ENCODE results near the gene NGEF. TPM values are rescaled to one million over a fixed set of nuclear protein-coding genes. Genes with fewer than 3 reads are reported as not detected.

NGEF gene
- total RNA-seq, 1 experiment from 2014 or later = 5.4 TPM

GRCh38 chr2:233021771-233022170 lies 8.7 kb upstream of the NGEF start:
- ChIA-PET CTCF (interaction anchor here (0.8 kb wide), 1 partner anchor 39 kb away, joined by 3 read pairs; no protein-coding TSS in a partner anchor), POLR2A (no interaction called here)
- DNase-seq (ENCODE audit: low spot score) = no peak
- no peaks in the 10 kb centered on the region; the same call in 1 of the 2 replicates for H3K27me3 Mint-ChIP-seq (ENCODE audit: low read depth)
- no peaks in the 10 kb centered on the region for H3K9me3 Mint-ChIP-seq
- peaks cover 7% of the 10 kb centered on the region for H3K4me1 Mint-ChIP-seq
- H3K4me3 Mint-ChIP-seq = no peak overlapping the region
- no peak for ATAC-seq
- TF ChIP-seq TEAD4 (CRISPR knock-in tag; IDR thresholded peaks at IDR 0.05) = no peak
- TF ChIP-seq MYBL2 (CRISPR knock-in tag; IDR thresholded peaks at IDR 0.05) = no peak
- no peak for TF ChIP-seq JUN (CRISPR knock-in tag; IDR thresholded peaks at IDR 0.05)
- no peak for TF ChIP-seq ZNF317 (CRISPR knock-in tag; IDR thresholded peaks at IDR 0.05; ENCODE audit: borderline replicate concordance, low read depth)
- no peak for TF ChIP-seq E2F4 (CRISPR knock-in tag; IDR thresholded peaks at IDR 0.05; ENCODE audit: borderline replicate concordance, low read depth)
- TF ChIP-seq, protein P1, sequence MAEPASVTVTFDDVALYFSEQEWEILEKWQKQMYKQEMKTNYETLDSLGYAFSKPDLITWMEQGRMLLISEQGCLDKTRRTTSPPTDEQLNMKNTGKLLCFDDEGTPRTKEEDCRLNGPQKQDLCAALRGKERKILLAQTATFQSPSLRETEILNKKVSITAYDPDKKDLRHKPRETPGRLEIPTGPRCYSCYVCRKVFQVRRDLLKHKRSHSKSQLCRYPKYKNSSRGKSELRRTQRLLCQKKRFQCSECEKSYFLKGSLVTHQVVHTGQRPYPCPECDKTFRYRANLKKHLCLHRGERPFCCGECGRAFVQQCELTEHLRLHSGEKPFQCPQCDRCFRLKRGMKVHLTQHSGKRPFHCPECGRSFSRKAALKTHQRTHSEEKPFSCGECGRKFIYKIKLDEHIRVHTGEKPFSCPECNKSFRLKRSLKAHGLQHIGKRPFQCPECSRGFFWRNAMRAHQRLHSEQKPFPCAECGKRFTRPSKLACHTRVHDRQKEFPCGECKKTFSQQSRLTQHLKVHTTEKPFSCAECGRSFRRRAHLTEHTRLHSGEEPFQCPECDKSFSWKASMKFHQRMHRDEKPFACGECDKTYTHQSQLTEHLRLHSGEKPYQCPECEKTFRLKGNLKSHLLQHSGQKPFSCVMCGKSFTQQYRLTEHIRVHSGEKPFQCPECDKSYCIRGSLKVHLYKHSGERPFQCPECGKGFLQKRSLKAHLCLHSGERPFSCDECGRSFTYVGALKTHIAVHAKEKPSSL (CRISPR knock-in tag; conservative IDR thresholded peaks at IDR 0.05) = no peak
- TF ChIP-seq, protein P2, sequence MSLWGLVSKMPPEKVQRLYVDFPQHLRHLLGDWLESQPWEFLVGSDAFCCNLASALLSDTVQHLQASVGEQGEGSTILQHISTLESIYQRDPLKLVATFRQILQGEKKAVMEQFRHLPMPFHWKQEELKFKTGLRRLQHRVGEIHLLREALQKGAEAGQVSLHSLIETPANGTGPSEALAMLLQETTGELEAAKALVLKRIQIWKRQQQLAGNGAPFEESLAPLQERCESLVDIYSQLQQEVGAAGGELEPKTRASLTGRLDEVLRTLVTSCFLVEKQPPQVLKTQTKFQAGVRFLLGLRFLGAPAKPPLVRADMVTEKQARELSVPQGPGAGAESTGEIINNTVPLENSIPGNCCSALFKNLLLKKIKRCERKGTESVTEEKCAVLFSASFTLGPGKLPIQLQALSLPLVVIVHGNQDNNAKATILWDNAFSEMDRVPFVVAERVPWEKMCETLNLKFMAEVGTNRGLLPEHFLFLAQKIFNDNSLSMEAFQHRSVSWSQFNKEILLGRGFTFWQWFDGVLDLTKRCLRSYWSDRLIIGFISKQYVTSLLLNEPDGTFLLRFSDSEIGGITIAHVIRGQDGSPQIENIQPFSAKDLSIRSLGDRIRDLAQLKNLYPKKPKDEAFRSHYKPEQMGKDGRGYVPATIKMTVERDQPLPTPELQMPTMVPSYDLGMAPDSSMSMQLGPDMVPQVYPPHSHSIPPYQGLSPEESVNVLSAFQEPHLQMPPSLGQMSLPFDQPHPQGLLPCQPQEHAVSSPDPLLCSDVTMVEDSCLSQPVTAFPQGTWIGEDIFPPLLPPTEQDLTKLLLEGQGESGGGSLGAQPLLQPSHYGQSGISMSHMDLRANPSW (CRISPR knock-in tag; conservative IDR thresholded peaks at IDR 0.05; ENCODE audit: low read depth) = no peak
- no peak for TF ChIP-seq ZNF121 (CRISPR knock-in tag; IDR thresholded peaks at IDR 0.05)
- no peak for TF ChIP-seq E2F1 (CRISPR knock-in tag; IDR thresholded peaks at IDR 0.05)
- no peak for TF ChIP-seq ZNF671 (CRISPR knock-in tag; IDR thresholded peaks at IDR 0.05)
- TF ChIP-seq ZBTB43 (CRISPR knock-in tag; IDR thresholded peaks at IDR 0.05) = no peak
- no peak for TF ChIP-seq FOXP4 (CRISPR knock-in tag; IDR thresholded peaks at IDR 0.05)
- TF ChIP-seq CREB1 (CRISPR knock-in tag; IDR thresholded peaks at IDR 0.05) = no peak
- no peak for TF ChIP-seq SMAD4 (CRISPR knock-in tag; IDR thresholded peaks at IDR 0.05)
- no peak for TF ChIP-seq SP1 (CRISPR knock-in tag; conservative IDR thresholded peaks at IDR 0.05)
- TF ChIP-seq ETV6 (CRISPR knock-in tag; IDR thresholded peaks at IDR 0.05) = no peak
- TF ChIP-seq, protein P3, sequence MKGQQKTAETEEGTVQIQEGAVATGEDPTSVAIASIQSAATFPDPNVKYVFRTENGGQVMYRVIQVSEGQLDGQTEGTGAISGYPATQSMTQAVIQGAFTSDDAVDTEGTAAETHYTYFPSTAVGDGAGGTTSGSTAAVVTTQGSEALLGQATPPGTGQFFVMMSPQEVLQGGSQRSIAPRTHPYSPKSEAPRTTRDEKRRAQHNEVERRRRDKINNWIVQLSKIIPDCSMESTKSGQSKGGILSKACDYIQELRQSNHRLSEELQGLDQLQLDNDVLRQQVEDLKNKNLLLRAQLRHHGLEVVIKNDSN (CRISPR knock-in tag; IDR thresholded peaks at IDR 0.05) = no peak
- TF ChIP-seq MLX (CRISPR knock-in tag; IDR thresholded peaks at IDR 0.05) = no peak
- TF ChIP-seq SMAD3 (CRISPR knock-in tag; IDR thresholded peaks at IDR 0.05; ENCODE audit: borderline replicate concordance) = no peak
- TF ChIP-seq FOXJ3 (CRISPR knock-in tag; IDR thresholded peaks at IDR 0.05; ENCODE audit: borderline replicate concordance) = no peak
- no peak overlapping the region for H3K27ac Mint-ChIP-seq
- no peaks in the 10 kb centered on the region for H3K36me3 Mint-ChIP-seq
